ENCODE measurements around the gene CARD10. TPM values are rescaled to one million over a fixed set of nuclear protein-coding genes. Genes with fewer than 3 reads are reported as not detected.

Gene CARD10
- total RNA-seq, 4 donors from 2014 or later: 6.0 to 15.3 (median 8.8) TPM

DNA sequence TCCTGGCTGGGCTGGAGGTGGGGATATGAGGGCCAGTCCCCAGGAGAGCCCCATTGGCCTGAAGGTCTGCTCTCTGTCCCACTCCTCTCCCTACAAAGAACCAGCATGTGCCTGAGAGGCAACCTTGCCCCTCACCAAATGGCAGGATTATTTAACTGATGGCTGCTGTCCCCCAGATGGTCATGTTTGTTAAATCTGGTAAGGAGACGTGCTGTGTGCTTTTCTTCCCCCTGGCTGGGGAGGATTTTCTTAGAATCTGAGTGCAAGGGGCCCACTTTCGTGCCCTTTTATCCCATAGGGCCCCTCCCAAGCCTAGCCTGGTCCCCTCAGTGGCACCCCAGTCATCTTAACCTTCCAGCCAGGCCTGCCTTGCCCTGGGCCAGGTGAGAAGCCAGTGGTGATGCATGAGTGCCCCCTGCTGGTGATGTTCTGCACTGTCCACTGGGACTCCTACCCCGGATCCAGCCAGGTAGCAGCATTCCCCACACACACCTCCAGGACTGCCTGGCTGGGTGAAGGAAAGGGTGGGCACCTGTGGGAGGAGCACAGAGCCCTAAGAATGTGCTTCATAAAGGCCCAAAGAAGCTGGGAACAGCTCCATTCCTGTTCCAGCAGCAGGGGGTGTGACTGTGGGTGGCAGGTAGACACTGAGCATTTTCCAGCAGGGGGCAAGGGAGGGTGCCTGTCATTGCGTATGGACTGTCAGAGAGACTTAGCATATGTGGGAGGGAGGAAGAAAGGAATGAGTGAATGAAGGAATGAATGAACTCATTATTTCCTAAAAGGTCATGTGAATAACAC lies 61.9 kb downstream of the CARD10 start:
- TF ChIP-seq, protein P1, sequence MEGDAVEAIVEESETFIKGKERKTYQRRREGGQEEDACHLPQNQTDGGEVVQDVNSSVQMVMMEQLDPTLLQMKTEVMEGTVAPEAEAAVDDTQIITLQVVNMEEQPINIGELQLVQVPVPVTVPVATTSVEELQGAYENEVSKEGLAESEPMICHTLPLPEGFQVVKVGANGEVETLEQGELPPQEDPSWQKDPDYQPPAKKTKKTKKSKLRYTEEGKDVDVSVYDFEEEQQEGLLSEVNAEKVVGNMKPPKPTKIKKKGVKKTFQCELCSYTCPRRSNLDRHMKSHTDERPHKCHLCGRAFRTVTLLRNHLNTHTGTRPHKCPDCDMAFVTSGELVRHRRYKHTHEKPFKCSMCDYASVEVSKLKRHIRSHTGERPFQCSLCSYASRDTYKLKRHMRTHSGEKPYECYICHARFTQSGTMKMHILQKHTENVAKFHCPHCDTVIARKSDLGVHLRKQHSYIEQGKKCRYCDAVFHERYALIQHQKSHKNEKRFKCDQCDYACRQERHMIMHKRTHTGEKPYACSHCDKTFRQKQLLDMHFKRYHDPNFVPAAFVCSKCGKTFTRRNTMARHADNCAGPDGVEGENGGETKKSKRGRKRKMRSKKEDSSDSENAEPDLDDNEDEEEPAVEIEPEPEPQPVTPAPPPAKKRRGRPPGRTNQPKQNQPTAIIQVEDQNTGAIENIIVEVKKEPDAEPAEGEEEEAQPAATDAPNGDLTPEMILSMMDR (IDR thresholded peaks at IDR 0.05): peak; percentile 56 to 70 (median 62)
- no peak for TF ChIP-seq POLR2A (IDR thresholded peaks at IDR 0.05; ENCODE audit: low read depth)
- WGBS: 42% methylated on average over 4 of the region's 4 CpGs
- Histone ChIP-seq H3K4me3 (no peak overlapping the region), H3K9me3 (no peaks in the 10 kb centered on the region), H3K27me3 (peaks cover 0 to 80% (median 1%) of the 10 kb centered on the region in 4 donors), H3K27ac (replicated peaks in 1 of 4) (no peak overlapping the region), H3K4me1 (no peaks in the 10 kb centered on the region), H3K36me3 (no peaks in the 10 kb centered on the region)
- intact Hi-C loops (cut with DNase I): loop anchor here (10.0 kb wide), 1 partner anchor 142 kb away; no protein-coding TSS in a partner anchor
- no peak for DNase-seq (ENCODE audit: extremely low spot score)

DNA sequence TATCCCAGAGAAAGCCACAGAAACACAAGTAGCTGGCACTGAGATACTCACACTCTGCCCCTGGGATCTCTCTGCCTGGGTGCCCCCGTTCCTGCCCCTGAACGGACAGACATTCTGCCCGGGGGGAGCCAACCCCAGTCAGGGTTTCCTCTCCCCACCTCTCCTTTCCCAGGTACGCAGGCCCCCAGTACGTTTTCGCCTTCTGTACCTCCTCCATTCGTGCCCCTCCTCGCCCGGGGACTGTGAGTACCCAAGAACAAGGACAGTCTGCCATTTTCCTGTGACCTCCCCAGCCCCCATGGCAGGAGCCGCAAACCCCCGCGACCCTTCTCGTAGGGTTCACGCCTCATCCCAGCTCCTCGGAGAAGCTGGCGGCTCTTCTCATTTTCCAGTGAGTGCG lies 62.9 kb downstream of the CARD10 start:
- WGBS: 83% methylated on average over 17 of the region's 17 CpGs
- Histone ChIP-seq H3K9me3 (no peaks in the 10 kb centered on the region), H3K27ac (replicated peaks in 1 of 4) (no peak overlapping the region), H3K36me3 (no peaks in the 10 kb centered on the region), H3K27me3 (peaks cover 0 to 81% (median 1%) of the 10 kb centered on the region in 4 donors), H3K4me1 (no peaks in the 10 kb centered on the region), H3K4me3 (no peak overlapping the region)
- TF ChIP-seq, protein P1 (IDR thresholded peaks at IDR 0.05): no peak
- no peak for TF ChIP-seq EP300 (IDR thresholded peaks at IDR 0.05)
- no peak for TF ChIP-seq POLR2AphosphoS5 (IDR thresholded peaks at IDR 0.05)
- no peak for TF ChIP-seq POLR2A (IDR thresholded peaks at IDR 0.05; ENCODE audit: low read depth)
- intact Hi-C loops (cut with DNase I): loop anchor here (10.0 kb wide), 1 partner anchor 142 kb away; no protein-coding TSS in a partner anchor
- no peak for DNase-seq (ENCODE audit: extremely low spot score)

DNA sequence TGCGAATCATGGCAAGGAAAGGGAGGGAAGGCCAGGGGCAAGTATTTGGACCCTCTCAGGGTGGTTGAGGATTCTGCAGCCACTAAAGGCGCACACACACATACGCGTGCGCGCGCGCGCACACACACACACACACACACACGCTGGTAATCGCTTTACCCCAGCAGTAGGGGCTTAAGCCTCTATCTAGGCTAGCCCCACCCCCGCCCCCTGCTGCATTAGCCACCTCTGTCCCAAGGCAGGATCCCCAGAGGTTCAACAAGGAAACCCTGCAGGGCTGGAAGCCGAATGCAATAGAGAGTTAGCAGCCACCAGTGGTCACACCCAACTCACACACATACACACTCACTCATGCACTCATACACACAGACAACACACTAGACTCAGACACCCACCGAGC lies 63.3 kb downstream of the CARD10 start:
- no peaks in the 10 kb centered on the region for H3K36me3 ChIP-seq
- WGBS: 79% methylated on average over 7 of the region's 14 CpGs
- peaks cover 0 to 80% (median 1%) of the 10 kb centered on the region in 4 donors for H3K27me3 ChIP-seq
- intact Hi-C loops (cut with DNase I): loop anchor here (10.0 kb wide), 1 partner anchor 141 kb away; no protein-coding TSS in a partner anchor
- H3K4me3 ChIP-seq: no peak overlapping the region
- no peak overlapping the region for H3K27ac ChIP-seq (replicated peaks in 1 of 4)
- DNase-seq (ENCODE audit: extremely low spot score): no peak
- H3K4me1 ChIP-seq: no peaks in the 10 kb centered on the region
- peaks cover 0 to 1% (median 0%) of the 10 kb centered on the region in 4 donors for H3K9me3 ChIP-seq
- no peak for TF ChIP-seq EP300 (IDR thresholded peaks at IDR 0.05)
- no peak for TF ChIP-seq POLR2A (IDR thresholded peaks at IDR 0.05; ENCODE audit: low read depth)
- TF ChIP-seq POLR2AphosphoS5 (IDR thresholded peaks at IDR 0.05): no peak
- TF ChIP-seq, protein P1 (IDR thresholded peaks at IDR 0.05): no peak

DNA sequence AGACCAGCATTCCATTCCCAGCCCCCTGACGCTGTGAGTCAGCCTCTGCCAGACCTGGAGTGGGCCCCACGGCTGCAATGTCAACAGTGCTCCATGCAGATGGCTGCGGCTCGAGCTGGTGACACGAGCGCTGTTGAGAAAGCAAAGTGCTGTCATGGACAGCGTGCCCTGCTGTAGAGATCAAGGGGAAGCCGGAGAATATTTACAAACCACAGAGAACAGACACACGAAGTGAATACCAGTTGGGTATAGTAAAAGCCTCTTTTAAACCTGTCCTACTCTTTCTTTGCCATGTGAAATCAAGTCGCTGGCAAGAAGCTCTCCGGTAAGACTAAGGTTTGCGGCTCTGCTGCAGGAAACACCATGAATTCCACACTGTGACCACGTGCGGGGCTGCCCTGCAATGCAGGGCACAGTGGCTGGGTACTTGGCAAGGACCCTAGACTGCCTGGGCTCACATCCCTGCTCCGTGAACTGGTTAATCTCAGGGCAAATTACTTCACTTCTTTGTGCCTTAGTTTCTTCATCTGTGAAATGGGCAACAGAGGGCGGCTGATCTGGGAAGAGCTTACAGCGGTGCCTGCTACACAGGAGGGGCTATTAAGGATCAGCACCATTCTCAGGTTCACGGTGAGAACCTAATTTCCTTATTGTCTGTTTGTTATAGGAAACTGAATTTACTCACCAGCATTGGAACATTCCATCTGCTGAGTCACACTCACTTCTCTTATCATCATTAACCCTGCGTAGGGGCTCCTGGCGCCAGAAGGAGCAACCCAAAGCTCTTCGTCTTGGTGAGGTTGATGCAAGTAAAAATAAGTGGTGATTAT lies 64.1 kb downstream of the CARD10 start:
- Histone ChIP-seq H3K9me3 (peaks cover 0 to 8% (median 0%) of the 10 kb centered on the region in 4 donors), H3K27ac (replicated peaks in 1 of 4) (no peak overlapping the region), H3K4me3 (no peak overlapping the region), H3K36me3 (no peaks in the 10 kb centered on the region), H3K27me3 (peaks cover 0 to 80% (median 1%) of the 10 kb centered on the region in 4 donors), H3K4me1 (no peaks in the 10 kb centered on the region)
- 52% methylated on average over 17 of the region's 21 CpGs for WGBS
- no peak for DNase-seq (ENCODE audit: extremely low spot score)
- intact Hi-C loops (cut with DNase I): loop anchor here (10.0 kb wide), 1 partner anchor 140 kb away; no protein-coding TSS in a partner anchor
- TF ChIP-seq POLR2A (IDR thresholded peaks at IDR 0.05; ENCODE audit: low read depth) (no peak), EP300 (IDR thresholded peaks at IDR 0.05) (no peak), POLR2AphosphoS5 (IDR thresholded peaks at IDR 0.05) (no peak)
- TF ChIP-seq, protein P1 (IDR thresholded peaks at IDR 0.05): no peak

Data from esophagus muscularis mucosa (tissue), 4 donors.